SK-N-SH (cell line): Measurements from ENCODE around the gene HP.

Source experiments
- CTCF ChIP-seq: fragments of 200-600 bp; sonication (generic); IDR thresholded peaks from 2 replicates; pipeline ENCODE4 v1.6.1; 2017; ENCODE audit warnings: antibody characterized with exemption, mild to moderate bottlenecking, moderate library complexity
- EZH2phosphoT487 ChIP-seq: fragments of 200-600 bp; sonication (generic); IDR thresholded peaks from 2 replicates; pipeline ENCODE4 v1.6.1; 2017; ENCODE audit warnings: low read depth, mixed run types, mild to moderate bottlenecking, antibody characterized with exemption, moderate library complexity, borderline replicate concordance
- NRF1 ChIP-seq: IDR thresholded peaks from 2 replicates; pipeline ENCODE4 v1.6.1; 2012; ENCODE audit warnings: low read depth, mild to moderate bottlenecking, low read length
- REST ChIP-seq: IDR thresholded peaks from 2 replicates; pipeline ENCODE4 v1.6.1; 2012; ENCODE audit warnings: mild to moderate bottlenecking, low read depth, low read length, moderate library complexity
- USF1 ChIP-seq: IDR thresholded peaks from 2 replicates; pipeline ENCODE4 v1.4.0; 2012; ENCODE audit warnings: low read depth, borderline replicate concordance

- TF ChIP-seq CTCF: no peak
- TF ChIP-seq NRF1: no peak
- TF ChIP-seq REST: no peak
- no peak for TF ChIP-seq USF1
- no peak for TF ChIP-seq EZH2phosphoT487
Observed at GRCh38 chr16:72013888-72014581, 40.3 kb upstream of the HP start.
